H1 (cell line): Measurements from ENCODE around the gene BPIFB2. TPM values are rescaled to one million over a fixed set of nuclear protein-coding genes. Genes with fewer than 3 reads are reported as not detected.

Experiments used
- CTCF ChIA-PET: fragments of 300-600 bp; sonication (Branson Sonifier 250); formaldehyde crosslinking; loops from one replicate; lab custom pipeline; 2021; ENCODE audit not compliant: partially characterized antibody; lab: Charles Lee
- POLR2A ChIA-PET: fragments of 300-600 bp; sonication (Branson Sonifier 250); formaldehyde crosslinking; loops from one replicate; lab custom pipeline; 2021; ENCODE audit warnings: inconsistent platforms; ENCODE audit not compliant: partially characterized antibody; lab: Charles Lee
- DNase-seq, 2 experiments: peaks; one replicate each; pipeline versions ENCODE4 v3.0.0 to v3.0.0-alpha.2; 2010 to 2022; ENCODE audit warnings: low spot score in 2 of 2, low read depth in 1 of 2, mixed read lengths in 1 of 2
- FAIRE-seq: peaks from 2 replicates; lab custom pipeline; 2011; peaks lifted over from hg19 to GRCh38; lab: Jason Lieb, UNC
- H2AFZ ChIP-seq: 2 replicates; pipeline ENCODE4 v1.8.1; 2012; ENCODE audit warnings: low read length, inconsistent platforms
- H2AK5ac ChIP-seq: 2 replicates; pipeline ENCODE4 v1.6.1; 2013; ENCODE audit warnings: low read depth, low read length
- H2BK120ac ChIP-seq: replicated peaks from 2 replicates; pipeline ENCODE3; 2013; ENCODE audit warnings: low read depth, low read length, inconsistent platforms
- H2BK12ac ChIP-seq: 2 replicates; pipeline ENCODE4 v1.6.1; 2013; ENCODE audit warnings: low read depth, low read length
- H2BK15ac ChIP-seq: 2 replicates; pipeline ENCODE4 v1.6.1; 2013; ENCODE audit warnings: low read length
- H2BK20ac ChIP-seq: 2 replicates; pipeline ENCODE4 v1.6.1; 2013; ENCODE audit warnings: low read length
- H2BK5ac ChIP-seq: 2 replicates; pipeline ENCODE4 v1.6.1; 2013; ENCODE audit warnings: low read depth, low read length
- H3K14ac ChIP-seq: 2 replicates; pipeline ENCODE4 v1.6.1; 2013; ENCODE audit warnings: inconsistent platforms; ENCODE audit not compliant: insufficient read length
- H3K18ac ChIP-seq: 2 replicates; pipeline ENCODE4 v1.6.1; 2013; ENCODE audit warnings: low read length; ENCODE audit errors: extremely low read depth
- H3K23ac ChIP-seq: 2 replicates; pipeline ENCODE4 v1.6.1; 2013; ENCODE audit warnings: inconsistent platforms; ENCODE audit not compliant: insufficient read length
- H3K23me2 ChIP-seq: 2 replicates; pipeline ENCODE4 v1.6.1; 2013; ENCODE audit warnings: low read depth, low read length
- H3K27ac ChIP-seq: 2 replicates; pipeline ENCODE4 v1.6.1; 2011; ENCODE audit warnings: low read depth, low read length, inconsistent platforms
- H3K27me3 ChIP-seq, 4 experiments: replicated peaks in 1 of 4; 1 replicate in 1 of 4; 2 replicates in 3 of 4; pipeline versions ENCODE4 v1.6.1 to v1.8.1; 2011 to 2013; ENCODE audit warnings: low read length in 3 of 4, mild to moderate bottlenecking in 3 of 4, inconsistent platforms in 2 of 4, mixed read lengths in 2 of 4, moderate library complexity in 1 of 4; ENCODE audit not compliant: control insufficient read depth in 3 of 4, insufficient read depth in 3 of 4; ENCODE audit errors: extremely low read depth in 1 of 4
- H3K36me3 ChIP-seq, 4 experiments: 2 replicates each; pipeline versions ENCODE4 v1.6.1 to v1.8.1; 2011 to 2013; ENCODE audit warnings: mild to moderate bottlenecking in 4 of 4, low read length in 3 of 4, moderate library complexity in 2 of 4, control low read depth in 1 of 4, inconsistent platforms in 1 of 4; ENCODE audit not compliant: insufficient read depth in 4 of 4, control insufficient read depth in 2 of 4
- H3K4ac ChIP-seq: replicated peaks from 2 replicates; pipeline ENCODE3; 2013; ENCODE audit warnings: low read length, low read depth, mixed read lengths, inconsistent platforms; ENCODE audit not compliant: insufficient read length
- H3K4me1 ChIP-seq, 4 experiments: replicated peaks in 1 of 4; 1 replicate in 1 of 4; 2 replicates in 3 of 4; pipeline versions ENCODE4 v1.6.1 to v1.8.1; 2011 to 2013; ENCODE audit warnings: low read length in 3 of 4, inconsistent platforms in 2 of 4, mixed read lengths in 1 of 4; ENCODE audit not compliant: insufficient read depth in 4 of 4, control insufficient read depth in 3 of 4
- H3K4me2 ChIP-seq, 2 experiments: 2 replicates each; pipeline versions ENCODE4 v1.6.1 to v1.8.1; 2011 to 2013; ENCODE audit warnings: low read depth in 2 of 2, low read length in 2 of 2, control low read depth in 1 of 2, inconsistent platforms in 1 of 2, mild to moderate bottlenecking in 1 of 2; ENCODE audit not compliant: insufficient read depth in 1 of 2
- H3K4me3 ChIP-seq, 4 experiments: fragments of 200-600, 300-600 bp in 1 of 4; sonication (generic), shearing (Covaris generic), sonication (Bioruptor Twin) in 1 of 4; 2 replicates each; pipeline versions ENCODE4 v1.5.1 to v1.8.1; 2011 to 2016; ENCODE audit warnings: low read length in 4 of 4, low read depth in 3 of 4, control low read depth in 2 of 4, inconsistent platforms in 2 of 4, mild to moderate bottlenecking in 2 of 4, mixed read lengths in 1 of 4, moderate library complexity in 1 of 4; ENCODE audit not compliant: insufficient read depth in 2 of 4; ENCODE audit errors: extremely low read depth in 1 of 4
- H3K56ac ChIP-seq: replicated peaks from 2 replicates; pipeline ENCODE3; 2013; ENCODE audit warnings: low read depth, mild to moderate bottlenecking, mixed read lengths, low read length, inconsistent platforms; ENCODE audit not compliant: insufficient read length
- H3K79me1 ChIP-seq: 2 replicates; pipeline ENCODE4 v1.6.1; 2013; ENCODE audit warnings: low read depth, low read length, control low read depth
- H3K79me2 ChIP-seq, 2 experiments: 2 replicates each; pipeline versions ENCODE4 v1.6.1 to v1.8.1; 2012 to 2013; ENCODE audit warnings: low read length in 2 of 2, mild to moderate bottlenecking in 2 of 2, inconsistent platforms in 1 of 2; ENCODE audit not compliant: insufficient read depth in 2 of 2, control insufficient read depth in 1 of 2
- H3K9ac ChIP-seq, 4 experiments: replicated peaks in 1 of 4; 1 replicate in 1 of 4; 2 replicates in 3 of 4; pipeline versions ENCODE4 v1.6.1 to v1.8.1; 2011 to 2013; ENCODE audit warnings: low read depth in 3 of 4, low read length in 3 of 4, control low read depth in 2 of 4, mild to moderate bottlenecking in 2 of 4, moderate library complexity in 2 of 4, inconsistent platforms in 1 of 4; ENCODE audit errors: extremely low read depth in 1 of 4
- H3K9me3 ChIP-seq, 2 experiments: 2 replicates each; pipeline versions ENCODE4 v1.6.1 to v1.8.1; 2012 to 2013; ENCODE audit warnings: mild to moderate bottlenecking in 2 of 2, moderate library complexity in 2 of 2, control low read depth in 1 of 2, inconsistent platforms in 1 of 2, low read depth in 1 of 2, low read length in 1 of 2, mixed read lengths in 1 of 2; ENCODE audit not compliant: insufficient read depth in 2 of 2
- H4K20me1 ChIP-seq, 2 experiments: replicated peaks in 1 of 2; 2 replicates each; pipeline versions ENCODE3 to v1.8.1; 2011 to 2013; ENCODE audit warnings: inconsistent platforms in 2 of 2, low read length in 2 of 2, mild to moderate bottlenecking in 1 of 2; ENCODE audit not compliant: insufficient read depth in 2 of 2, control insufficient read depth in 1 of 2
- H4K5ac ChIP-seq: 2 replicates; pipeline ENCODE4 v1.6.1; 2013; ENCODE audit warnings: low read length, low read depth, mixed read lengths, inconsistent platforms; ENCODE audit not compliant: insufficient read length
- H4K8ac ChIP-seq: 2 replicates; pipeline ENCODE4 v1.8.0; 2013; ENCODE audit warnings: mild to moderate bottlenecking, moderate library complexity, low read length, inconsistent platforms; ENCODE audit not compliant: insufficient read depth; ENCODE audit errors: extremely low read depth
- H4K91ac ChIP-seq: replicated peaks from 2 replicates; pipeline ENCODE3; 2013; ENCODE audit warnings: low read length, mixed read lengths, inconsistent platforms; ENCODE audit not compliant: insufficient read length
- JUND ChIP-seq: IDR thresholded peaks from 2 replicates; pipeline ENCODE4 v1.6.1; 2011; ENCODE audit warnings: mild to moderate bottlenecking, improper control_type of control experiment, low read length
- NANOG ChIP-seq: IDR thresholded peaks from 2 replicates; pipeline ENCODE4 v1.6.1; 2011; ENCODE audit warnings: low read length, low read depth, mild to moderate bottlenecking, inconsistent platforms; ENCODE audit not compliant: insufficient read depth, poor library complexity, severe bottlenecking
- WGBS, 2 experiments: shearing (Covaris generic) in 1 of 2; methylation state at CpG; one replicate each; pipeline versions ENCODE4 v1.1.6 to v1.1.7; 2013 to 2015; ENCODE audit warnings: low lambda C conversion rate in 2 of 2, mixed read lengths in 2 of 2, inconsistent platforms in 1 of 2, low coverage in 1 of 2, missing lambda C conversion rate in 1 of 2; ENCODE audit not compliant: insufficient replicate concordance in 2 of 2, insufficient coverage in 1 of 2, insufficient read length in 1 of 2; ENCODE audit errors: extremely low coverage in 1 of 2, missing lambda C conversion rate in 1 of 2; 5-methylcytosine and 5-hydroxymethylcytosine counted together
- polyA plus RNA-seq, 7 experiments: library from polyadenylated mRNA; depleted of rRNA in 3 of 7; stranded (reverse) in 5 of 7; unstranded in 2 of 7; fragments of >200 nt in 5 of 7; fragments of 200-250 nt in 2 of 7; gene quantifications; 1 replicate in 5 of 7; 2 replicates in 1 of 7; 4 replicates in 1 of 7; pipeline versions ENCODE4 v1.2.1 to v1.2.3, GENCODE V29; 2011 to 2013; ENCODE audit warnings: missing spikeins in 2 of 7, mixed read lengths in 2 of 7
- total RNA-seq: library from RNA; stranded (reverse); fragmentation: NEBNext Ultra II Directional; extraction: Animal tissue kit (Norgen Biotek cat#: 25700); gene quantifications from 2 replicates; pipeline ENCODE4 v1.2.1, GENCODE V29; 2021

BPIFB2 gene
- total and polyA plus RNA-seq, 2 of the 8 experiments (the other 6 are each of a cell fraction or from before 2014, with no cell fraction given), result not detected

- Histone ChIP-seq H4K5ac (no peak overlapping the region), H2BK5ac (peak overlapping the region; percentile 75), H3K23ac (no peak overlapping the region), H3K14ac (no peak overlapping the region), H4K20me1 (no peaks in the 10 kb centered on the region), H3K4me3 (no peak overlapping the region), H2BK15ac (no peak overlapping the region), H4K8ac (no peak overlapping the region; the same call in 1 of the 2 replicates), H3K4me2 (no peak overlapping the region), H3K9ac (no peak overlapping the region), H3K36me3 (no peaks in the 10 kb centered on the region), H3K56ac (no peak overlapping the region), H4K91ac (no peak overlapping the region), H3K23me2 (no peaks in the 10 kb centered on the region), H3K27ac (no peak overlapping the region), H2BK20ac (no peak overlapping the region), H3K4me1 (peaks cover 0 to 7% (median 0%) of the 10 kb centered on the region in 4 experiments; a peak in 2 of 7 replicates), H2AFZ (no peak overlapping the region), H2BK12ac (peak overlapping the region; percentile 63; the same call in 1 of the 2 replicates), H3K9me3 (0 out of 4 replicates have a peak, but pooled peaks cover 0 to 2% of the 10 kb centered on the region in 2 experiments), H3K79me1 (no peaks in the 10 kb centered on the region), H3K18ac (no peak overlapping the region), H3K79me2 (no peaks in the 10 kb centered on the region), H3K4ac (no peak overlapping the region), H3K27me3 (no peaks in the 10 kb centered on the region), H2AK5ac (no peak overlapping the region), H2BK120ac (no peak overlapping the region)
- CTCF ChIA-PET, result interaction anchor here (0.9 to 3.8 kb wide), 4 partner anchors 14 to 107 kb away, joined by 3 to 22 read pairs (median 4); no protein-coding TSS in a partner anchor
- TF ChIP-seq NANOG (no peak), JUND (no peak)
- FAIRE-seq, result no peak
- no peak for DNase-seq
- POLR2A ChIA-PET, result no interaction called here
- WGBS, 2 experiments, result 90% methylated on average over 16 of the region's 19 CpGs; no CpG with 5 or more reads in 1 of the 2 experiments
Measured at GRCh38 chr20:33009214-33010132, 2.0 kb downstream of the BPIFB2 start.
